Measurements from ENCODE around the gene NOL4L. TPM values are rescaled to one million over a fixed set of nuclear protein-coding genes. Genes with fewer than 3 reads are reported as not detected.

Gene NOL4L
- total RNA-seq, 1 donor from 2014 or later, result 30.5 TPM

DNA sequence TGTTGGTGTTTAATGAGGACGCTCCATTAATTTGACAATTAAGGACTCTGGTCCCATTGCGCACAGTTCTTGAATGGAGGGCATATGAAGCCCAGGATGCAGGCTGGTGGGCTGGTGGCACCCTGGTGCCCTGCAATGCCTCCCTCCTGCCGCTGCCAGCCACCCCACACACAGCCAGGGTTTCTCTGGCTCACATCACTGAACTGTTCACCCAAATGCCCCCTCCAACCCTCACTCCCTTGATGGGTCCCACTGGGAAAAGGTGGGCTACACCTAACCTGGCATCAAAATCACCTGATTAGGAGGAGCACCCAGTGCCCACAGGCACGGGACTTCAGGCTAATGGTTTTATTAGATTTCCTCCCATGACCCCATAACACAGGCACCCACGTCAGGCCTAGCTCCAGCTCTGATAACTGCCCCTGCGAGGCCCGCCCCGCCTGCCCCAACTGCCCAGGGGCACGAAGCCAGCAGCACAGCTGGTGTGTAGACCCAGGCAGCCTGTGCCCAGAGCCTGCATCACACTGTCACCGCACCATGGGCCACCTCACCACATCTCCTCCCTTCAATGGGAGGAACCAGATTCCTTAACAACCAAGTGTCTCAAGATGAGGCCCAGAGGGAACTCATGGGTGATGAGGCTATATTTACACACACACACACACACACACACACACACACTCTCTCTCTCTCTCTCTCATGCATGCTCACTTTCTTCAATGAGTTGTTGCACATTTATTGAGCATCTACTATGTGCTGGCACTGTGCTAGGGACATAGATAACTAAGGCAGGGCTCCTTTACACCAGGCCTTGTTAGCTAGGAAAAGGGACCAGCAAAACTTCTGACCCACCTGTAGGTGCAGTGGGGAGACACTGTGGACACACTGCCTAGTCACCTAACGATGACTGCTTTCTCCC is 107.3 kb downstream of the NOL4L start:
- TF ChIP-seq, protein P1, sequence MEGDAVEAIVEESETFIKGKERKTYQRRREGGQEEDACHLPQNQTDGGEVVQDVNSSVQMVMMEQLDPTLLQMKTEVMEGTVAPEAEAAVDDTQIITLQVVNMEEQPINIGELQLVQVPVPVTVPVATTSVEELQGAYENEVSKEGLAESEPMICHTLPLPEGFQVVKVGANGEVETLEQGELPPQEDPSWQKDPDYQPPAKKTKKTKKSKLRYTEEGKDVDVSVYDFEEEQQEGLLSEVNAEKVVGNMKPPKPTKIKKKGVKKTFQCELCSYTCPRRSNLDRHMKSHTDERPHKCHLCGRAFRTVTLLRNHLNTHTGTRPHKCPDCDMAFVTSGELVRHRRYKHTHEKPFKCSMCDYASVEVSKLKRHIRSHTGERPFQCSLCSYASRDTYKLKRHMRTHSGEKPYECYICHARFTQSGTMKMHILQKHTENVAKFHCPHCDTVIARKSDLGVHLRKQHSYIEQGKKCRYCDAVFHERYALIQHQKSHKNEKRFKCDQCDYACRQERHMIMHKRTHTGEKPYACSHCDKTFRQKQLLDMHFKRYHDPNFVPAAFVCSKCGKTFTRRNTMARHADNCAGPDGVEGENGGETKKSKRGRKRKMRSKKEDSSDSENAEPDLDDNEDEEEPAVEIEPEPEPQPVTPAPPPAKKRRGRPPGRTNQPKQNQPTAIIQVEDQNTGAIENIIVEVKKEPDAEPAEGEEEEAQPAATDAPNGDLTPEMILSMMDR (IDR thresholded peaks at IDR 0.05), result no peak
- peaks cover 4% of the 10 kb centered on the region for H3K36me3 Mint-ChIP-seq (ENCODE audit: unreplicated experiment)
- peaks cover 78% of the 10 kb centered on the region for H3K4me1 Mint-ChIP-seq (ENCODE audit: unreplicated experiment)
- peak overlapping the region; percentile 27 for H3K27ac Mint-ChIP-seq (ENCODE audit: unreplicated experiment)
- no peaks in the 10 kb centered on the region for H3K27me3 Mint-ChIP-seq (ENCODE audit: unreplicated experiment)
- DNase-seq (ENCODE audit: extremely low spot score, unreplicated experiment), result no peak
- H3K9me3 Mint-ChIP-seq (ENCODE audit: unreplicated experiment), result no peaks in the 10 kb centered on the region
- H3K4me3 Mint-ChIP-seq (ENCODE audit: unreplicated experiment), result no peak overlapping the region

- no peak for DNase-seq (ENCODE audit: extremely low spot score, unreplicated experiment)
- Mint-ChIP-seq H3K36me3 (ENCODE audit: unreplicated experiment) (peaks cover 4% of the 10 kb centered on the region), H3K27ac (ENCODE audit: unreplicated experiment) (peak overlapping the region; percentile 91), H3K4me3 (ENCODE audit: unreplicated experiment) (no peak overlapping the region), H3K4me1 (ENCODE audit: unreplicated experiment) (peaks cover 76% of the 10 kb centered on the region), H3K27me3 (ENCODE audit: unreplicated experiment) (no peaks in the 10 kb centered on the region), H3K9me3 (ENCODE audit: unreplicated experiment) (no peaks in the 10 kb centered on the region)
- TF ChIP-seq, protein P1 (IDR thresholded peaks at IDR 0.05), result no peak
Measured at GRCh38 chr20:32476684-32477593, 108.2 kb downstream of the NOL4L start.

DNA sequence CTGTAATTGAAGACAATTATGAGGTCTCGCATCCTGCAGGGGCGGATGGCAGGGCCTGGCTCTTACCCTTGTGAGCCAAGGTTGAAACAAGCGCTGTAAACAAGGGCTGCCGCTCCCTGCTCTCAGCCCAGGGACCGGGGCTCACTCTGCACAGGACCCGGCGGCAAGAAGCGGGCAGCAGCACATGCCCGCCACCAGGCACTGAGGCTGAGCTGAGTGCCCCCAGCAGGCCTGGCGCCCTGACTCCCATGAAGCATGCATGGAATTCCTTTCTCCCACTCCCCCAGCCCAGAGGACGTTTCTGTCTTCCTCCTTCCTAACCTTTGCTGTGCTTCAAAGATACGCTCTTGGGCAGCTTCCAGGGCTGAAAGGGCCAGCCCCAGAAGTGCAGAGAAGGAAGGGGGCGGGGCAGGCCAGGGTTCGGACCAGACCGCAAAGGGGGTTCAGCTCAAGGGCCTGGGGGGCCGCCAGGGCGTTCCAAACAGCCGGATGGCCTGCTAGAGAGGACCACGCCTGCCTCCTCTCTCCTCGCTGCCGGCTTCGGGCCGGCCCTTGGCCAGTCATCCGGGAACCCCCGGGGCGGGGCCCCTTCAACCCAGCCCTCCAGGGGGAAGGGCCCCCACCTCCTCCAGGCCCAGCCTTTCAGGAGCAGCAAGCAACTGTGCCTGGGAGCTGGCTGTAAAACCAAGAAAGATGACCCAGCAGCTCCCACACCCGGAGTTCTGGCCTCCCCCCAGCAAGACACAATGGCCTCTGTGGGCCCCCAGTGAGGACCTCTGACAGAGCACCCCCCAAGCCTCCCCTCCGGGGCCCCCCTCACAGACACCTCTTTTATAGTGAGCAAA is 109.9 kb downstream of the NOL4L start:
- H3K9me3 Mint-ChIP-seq (ENCODE audit: unreplicated experiment), result no peaks in the 10 kb centered on the region
- H3K4me3 Mint-ChIP-seq (ENCODE audit: unreplicated experiment), result peak overlapping the region; percentile 61
- peak; percentile 96 for DNase-seq (ENCODE audit: extremely low spot score, unreplicated experiment)
- no peaks in the 10 kb centered on the region for H3K27me3 Mint-ChIP-seq (ENCODE audit: unreplicated experiment)
- TF ChIP-seq, protein P1 (IDR thresholded peaks at IDR 0.05), result peak; percentile 23
- peaks cover 5% of the 10 kb centered on the region for H3K36me3 Mint-ChIP-seq (ENCODE audit: unreplicated experiment)
- H3K27ac Mint-ChIP-seq (ENCODE audit: unreplicated experiment), result peak overlapping the region; percentile 91
- peaks cover 68% of the 10 kb centered on the region for H3K4me1 Mint-ChIP-seq (ENCODE audit: unreplicated experiment)

- TF ChIP-seq, protein P1 (IDR thresholded peaks at IDR 0.05), result no peak
Measured at GRCh38 chr20:32474717-32474966, 110.5 kb downstream of the NOL4L start.

More at GRCh38 chr20:32474717-32474966, 110.5 kb downstream of the NOL4L start:
- no peak for DNase-seq (ENCODE audit: extremely low spot score, unreplicated experiment)
- H3K27ac Mint-ChIP-seq (ENCODE audit: unreplicated experiment), result peak overlapping the region; percentile 91
- peaks cover 68% of the 10 kb centered on the region for H3K4me1 Mint-ChIP-seq (ENCODE audit: unreplicated experiment)
- H3K27me3 Mint-ChIP-seq (ENCODE audit: unreplicated experiment), result no peaks in the 10 kb centered on the region
- peaks cover 7% of the 10 kb centered on the region for H3K36me3 Mint-ChIP-seq (ENCODE audit: unreplicated experiment)
- H3K9me3 Mint-ChIP-seq (ENCODE audit: unreplicated experiment), result no peaks in the 10 kb centered on the region
- H3K4me3 Mint-ChIP-seq (ENCODE audit: unreplicated experiment), result peak overlapping the region; percentile 48
